Heart left ventricle (tissue), 13 donors: ENCODE data around the gene COL5A3.

Experiments
- CTCF ChIP-seq, 12 donors: fragments of 200-600 bp; sonication (generic) in 4 of 12; IDR thresholded peaks; one replicate each; pipeline versions ENCODE4 v1.5.0 to v1.8.0; 2018 to 2022; ENCODE audit warnings: antibody characterized with exemption in 12 of 12, mild to moderate bottlenecking in 5 of 12
- POLR2A ChIP-seq, 2 donors: fragments of 450-650 bp; IDR thresholded peaks; one replicate each; pipeline ENCODE4 v1.6.1; 2017; ENCODE audit warnings: antibody characterized with exemption in 2 of 2, mild to moderate bottlenecking in 2 of 2, moderate library complexity in 2 of 2
- donor health status: ischemic (EF 13 %, LVEDD 7.1; RV severe dilation, severe dysfunction).
- donor health status: DM: no; HTN: yes; CAD: no.
- donor health status: DM: no; HTN: no; CAD: no.
- donor health status: ischemic (EF 25% LVEDD 6.9; RV normal size, moderate dysfunction).
- donor health status: ischemic (EF 25% LVEDD 5.7; RV mildly dilated, moderate dysfunction).
- donor health status: ischemic (EF 35%, LVEDD 5.7; RV mildly dilated, moderate dysfunction).
- donor health status: nonischemic (EF 11% LVEDD 7.7; RV severe dilation, severe dysfunction).
- donor health status: DM: yes; HTN: yes; CAD: no.
- donor health status: PGD.
- donor health status: ischemic (EF 29% LVEDD 5.4; RV normal size, mild dysfunction).
- donor health status: nonischemic (EF 23%, LVEDD 6.1; RV moderate dilation, normal function).

- TF ChIP-seq CTCF (IDR thresholded peaks at IDR 0.05) (peak; percentile 65 to 84 (median 79)), POLR2A (IDR thresholded peaks at IDR 0.05) (no peak)
Observed at GRCh38 chr19:9934132-9934950, 76.0 kb downstream of the COL5A3 start.
